HUES6 (cell line): Measurements from ENCODE around the gene TEX28.
"Not testable (repeated sequence)": the region's sequence is repeated elsewhere in the genome, so short reads cannot be mapped to it uniquely, and the experiment has no call there.

Source experiments
- H3K27ac ChIP-seq: 2 replicates; pipeline ENCODE4 v1.7.0; 2013; ENCODE audit warnings: low read depth, mild to moderate bottlenecking, low read length, inconsistent platforms
- H3K27me3 ChIP-seq: 2 replicates; pipeline ENCODE4 v1.6.1; 2013; ENCODE audit warnings: low read length; ENCODE audit not compliant: control insufficient read depth, insufficient read depth
- H3K36me3 ChIP-seq: 2 replicates; pipeline ENCODE4 v1.6.1; 2013; ENCODE audit warnings: low read length; ENCODE audit not compliant: control insufficient read depth, insufficient read depth
- H3K4me1 ChIP-seq: 2 replicates; pipeline ENCODE4 v1.6.1; 2013; ENCODE audit warnings: low read length; ENCODE audit not compliant: control insufficient read depth, insufficient read depth
- H3K4me3 ChIP-seq: 2 replicates; pipeline ENCODE4 v1.5.1; 2013; ENCODE audit warnings: low read depth, low read length
- H3K9ac ChIP-seq: one replicate; pipeline ENCODE4 v1.6.1; 2013; ENCODE audit warnings: mild to moderate bottlenecking, low read length
- H3K9me3 ChIP-seq: 2 replicates; pipeline ENCODE4 v1.6.1; 2013; ENCODE audit warnings: low read depth, low read length; ENCODE audit not compliant: control insufficient read depth, insufficient read depth

Gene TEX28

DNA sequence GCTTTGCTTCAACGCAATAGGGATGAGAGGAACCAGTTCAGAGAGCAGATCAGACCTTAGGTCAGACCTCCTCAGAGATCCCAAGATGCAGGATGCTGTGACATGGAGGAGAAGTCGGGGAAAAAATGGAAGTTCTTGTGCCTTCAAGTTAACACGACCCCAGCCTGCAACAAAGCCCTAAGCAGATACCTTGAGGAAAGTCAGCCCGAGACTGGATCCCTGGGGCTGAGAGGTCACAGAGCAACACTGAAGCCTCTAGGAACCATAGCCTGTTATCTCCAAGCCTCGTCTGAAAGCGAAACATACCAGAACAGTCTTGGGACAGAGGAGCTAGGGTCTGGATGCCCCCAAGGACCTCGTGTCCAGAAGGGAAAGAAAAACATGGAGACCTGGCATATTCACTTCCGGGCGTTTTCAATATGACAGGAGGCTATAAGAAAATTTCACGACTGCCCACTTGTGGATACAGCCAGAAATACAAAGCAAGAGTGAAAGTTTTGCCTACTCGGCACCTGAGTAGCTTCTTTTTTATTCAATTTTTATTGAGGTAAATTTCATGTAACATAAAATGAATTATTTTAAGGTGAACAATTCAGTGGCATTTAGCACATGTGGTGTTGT is 55.9 kb downstream of the TEX28 start:
- not testable (repeated sequence) for H3K9ac ChIP-seq, H3K27me3 ChIP-seq, H3K27ac ChIP-seq, H3K36me3 ChIP-seq, H3K9me3 ChIP-seq, H3K4me1 ChIP-seq, H3K4me3 ChIP-seq

DNA sequence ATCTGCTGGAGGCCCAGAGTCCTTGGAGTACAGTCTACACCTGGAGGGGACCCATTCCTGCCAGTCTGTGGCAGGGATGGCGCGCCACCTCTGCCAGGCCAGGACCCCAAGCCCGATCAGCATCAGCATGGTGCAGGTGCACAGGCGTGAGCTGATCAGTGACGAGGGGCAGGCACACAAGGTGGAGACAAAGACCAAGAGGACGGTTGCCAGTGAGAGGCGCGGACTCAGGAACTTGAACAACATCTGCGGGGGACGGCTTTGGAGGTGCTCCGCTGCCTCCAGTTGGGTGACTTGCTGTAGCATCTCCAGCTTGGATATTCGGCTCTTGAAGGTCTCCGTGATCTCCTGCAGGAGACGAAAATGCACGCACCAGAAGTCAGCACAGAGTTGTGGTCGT is 61.3 kb downstream of the TEX28 start:
- not testable (repeated sequence) for H3K9ac ChIP-seq, H3K27ac ChIP-seq, H3K4me3 ChIP-seq, H3K9me3 ChIP-seq, H3K4me1 ChIP-seq, H3K36me3 ChIP-seq, H3K27me3 ChIP-seq

DNA sequence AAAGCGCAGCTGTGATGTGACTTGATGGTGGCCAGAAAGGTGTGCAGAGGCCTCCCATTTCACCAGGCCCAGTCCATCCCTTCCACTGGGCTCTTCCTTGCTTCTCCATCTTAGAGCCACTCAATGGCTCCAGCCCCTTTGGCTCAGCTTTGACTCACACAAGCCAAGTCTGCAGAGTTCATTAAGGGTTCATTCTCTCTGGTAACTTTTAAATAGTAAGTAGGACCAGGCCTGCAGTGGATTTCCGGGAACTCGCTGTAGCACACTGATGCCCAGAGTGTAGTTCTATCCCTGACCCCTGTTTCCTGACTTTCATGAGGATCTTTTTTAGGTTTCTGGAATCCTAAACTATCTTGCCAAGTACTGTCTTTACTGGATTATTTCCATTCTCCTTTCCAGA is 63.5 kb downstream of the TEX28 start:
- not testable (repeated sequence) for H3K4me3 ChIP-seq, H3K36me3 ChIP-seq, H3K27me3 ChIP-seq, H3K27ac ChIP-seq, H3K9me3 ChIP-seq, H3K4me1 ChIP-seq, H3K9ac ChIP-seq

DNA sequence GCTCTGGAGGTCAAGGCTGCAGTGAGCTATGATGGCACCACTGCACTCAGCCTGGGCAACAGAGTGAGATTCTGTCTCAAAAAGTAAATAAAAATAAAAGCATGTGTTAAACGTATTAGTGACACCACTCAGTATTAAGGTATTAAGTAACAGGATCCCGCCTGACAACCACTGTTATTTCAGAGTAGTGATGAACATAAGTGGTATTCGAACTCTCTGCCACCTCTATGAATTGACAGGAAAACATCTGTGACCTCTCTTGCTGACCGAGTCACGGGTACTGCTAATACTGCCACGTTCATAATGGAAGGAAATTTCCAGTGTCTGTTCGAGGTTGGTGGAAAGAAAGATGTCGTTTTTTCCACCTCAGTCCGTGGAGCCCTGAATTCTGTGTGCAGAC is 68.2 kb downstream of the TEX28 start:
- not testable (repeated sequence) for H3K9ac ChIP-seq, H3K9me3 ChIP-seq, H3K27ac ChIP-seq, H3K27me3 ChIP-seq, H3K4me1 ChIP-seq, H3K36me3 ChIP-seq, H3K4me3 ChIP-seq

DNA sequence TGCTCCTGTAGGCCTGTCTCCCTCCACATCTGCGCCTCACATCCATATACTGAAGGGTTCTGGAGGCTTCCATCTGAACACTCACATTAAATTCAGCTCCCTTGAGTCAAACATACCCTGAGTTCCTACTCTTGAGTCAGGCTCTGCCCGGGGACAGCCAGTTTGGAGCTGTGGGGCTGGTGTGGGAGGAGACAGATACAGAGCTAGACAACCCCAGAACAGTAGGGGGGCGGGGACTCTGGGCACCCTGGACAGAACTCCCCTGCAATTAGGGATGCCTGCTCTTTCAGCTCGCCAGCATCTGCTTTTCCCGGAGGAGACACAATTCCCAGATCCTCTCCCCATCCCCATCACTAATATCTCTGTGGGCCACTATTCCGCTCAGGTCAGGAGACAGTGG is 69.6 kb downstream of the TEX28 start:
- H3K9me3 ChIP-seq, H3K27ac ChIP-seq, H3K4me3 ChIP-seq, H3K4me1 ChIP-seq, H3K27me3 ChIP-seq, H3K36me3 ChIP-seq, H3K9ac ChIP-seq: not testable (repeated sequence)
